GM19035 (cell line): Measurements from ENCODE around the gene MYB.

ENCODE experiments used
- ATAC-seq: cut with Tn5 transposase; IDR thresholded peaks from one replicate; pipeline ENCODE4 v1.9.1; 2021; ENCODE audit not compliant: unreplicated experiment

MYB gene

GRCh38 chr6:135215563-135215962, 34.5 kb downstream of the MYB start:
- ATAC-seq: no peak

GRCh38 chr6:135217663-135218062, 36.6 kb downstream of the MYB start:
- no peak for ATAC-seq

GRCh38 chr6:135219346-135219745, 38.2 kb downstream of the MYB start:
- no peak for ATAC-seq

- ATAC-seq: no peak
Measured at GRCh38 chr6:135221042-135221441, 39.9 kb downstream of the MYB start.

- ATAC-seq: no peak
Measured at GRCh38 chr6:135221505-135221904, 40.4 kb downstream of the MYB start.

GRCh38 chr6:135222623-135223022, 41.5 kb downstream of the MYB start:
- no peak for ATAC-seq

GRCh38 chr6:135224037-135224647, 43.0 kb downstream of the MYB start:
- no peak for ATAC-seq

GRCh38 chr6:135225911-135226310, 44.8 kb downstream of the MYB start:
- no peak for ATAC-seq

GRCh38 chr6:135226537-135226936, 45.4 kb downstream of the MYB start:
- ATAC-seq: peak; percentile 79

GRCh38 chr6:135227349-135227748, 46.2 kb downstream of the MYB start:
- ATAC-seq: no peak

- no peak for ATAC-seq
Measured at GRCh38 chr6:135227758-135228157, 46.6 kb downstream of the MYB start.

GRCh38 chr6:135228486-135228885, 47.4 kb downstream of the MYB start:
- ATAC-seq: no peak

GRCh38 chr6:135229996-135230395, 48.9 kb downstream of the MYB start:
- ATAC-seq: no peak

- no peak for ATAC-seq
Measured at GRCh38 chr6:135230711-135231468, 49.8 kb downstream of the MYB start.

GRCh38 chr6:135231469-135231844, 50.3 kb downstream of the MYB start:
- ATAC-seq: no peak

- peak; percentile 55 for ATAC-seq
Measured at GRCh38 chr6:135233686-135234491, 52.8 kb downstream of the MYB start.

- ATAC-seq: no peak
Measured at GRCh38 chr6:135234492-135234780, 53.3 kb downstream of the MYB start.

GRCh38 chr6:135235716-135236115, 54.6 kb downstream of the MYB start:
- ATAC-seq: no peak

- ATAC-seq: no peak
Measured at GRCh38 chr6:135236319-135236718, 55.2 kb downstream of the MYB start.

- no peak for ATAC-seq
Measured at GRCh38 chr6:135236732-135237131, 55.6 kb downstream of the MYB start.

GRCh38 chr6:135240711-135241110, 59.6 kb downstream of the MYB start:
- no peak for ATAC-seq
